OCI-LY1 (cell line): ENCODE data around the gene KMT5C.

Source experiments
- H2AFZ ChIP-seq: fragments of 200-600 bp; sonication (generic), shearing (Covaris generic); 2 replicates; pipeline ENCODE4 v1.6.0; 2014; ENCODE audit warnings: antibody characterized with exemption, mild to moderate bottlenecking, low read length
- H3F3A ChIP-seq: fragments of 200-600 bp; sonication (generic), shearing (Covaris generic); 2 replicates; pipeline ENCODE4 v1.6.0; 2014; ENCODE audit warnings: mild to moderate bottlenecking, antibody characterized with exemption, low read length, moderate library complexity; ENCODE audit not compliant: insufficient read depth
- H3K27ac ChIP-seq: fragments of 200-600 bp; sonication (generic); 2 replicates; pipeline ENCODE4 v1.5.1; 2014; ENCODE audit warnings: low read length, mixed run types, mild to moderate bottlenecking, low read depth; ENCODE audit not compliant: poor library complexity, severe bottlenecking
- H3K27me3 ChIP-seq: fragments of 200-600 bp; sonication (generic); 2 replicates; pipeline ENCODE4 v1.6.0; 2014; ENCODE audit warnings: antibody characterized with exemption, mild to moderate bottlenecking, low read length, moderate library complexity; ENCODE audit not compliant: insufficient read depth
- H3K36me3 ChIP-seq: fragments of 200-600 bp; sonication (generic); 2 replicates; pipeline ENCODE4 v1.6.1; 2014; ENCODE audit warnings: mild to moderate bottlenecking, antibody characterized with exemption, low read length, moderate library complexity, mixed read lengths; ENCODE audit not compliant: insufficient read depth
- H3K4me1 ChIP-seq: fragments of 200-600 bp; sonication (generic); 2 replicates; pipeline ENCODE4 v1.5.1; 2014; ENCODE audit warnings: mild to moderate bottlenecking, low read length, moderate library complexity; ENCODE audit not compliant: insufficient read depth, severe bottlenecking
- H3K4me2 ChIP-seq: fragments of 200-600 bp; sonication (generic), shearing (Covaris generic); 2 replicates; pipeline ENCODE4 v1.6.1; 2014; ENCODE audit warnings: low read length
- H3K4me3 ChIP-seq: fragments of 200-600 bp; sonication (generic); 2 replicates; pipeline ENCODE4 v1.5.1; 2014; ENCODE audit warnings: low read length, low read depth, mild to moderate bottlenecking, mixed read lengths; ENCODE audit not compliant: poor library complexity, severe bottlenecking
- H3K79me2 ChIP-seq: fragments of 200-600 bp; shearing (Covaris generic); 2 replicates; pipeline ENCODE4 v1.6.1; 2016; ENCODE audit warnings: mixed run types, low read length, mixed read lengths; ENCODE audit not compliant: insufficient read depth
- H3K9ac ChIP-seq: fragments of 200-600 bp; sonication (generic), shearing (Covaris generic); 2 replicates; pipeline ENCODE4 v1.6.1; 2014; ENCODE audit warnings: mild to moderate bottlenecking, low read length, mixed read lengths
- H3K9me2 ChIP-seq: fragments of 200-600 bp; sonication (generic), shearing (Covaris generic); 2 replicates; pipeline ENCODE4 v1.6.1; 2014; ENCODE audit warnings: low read depth, mild to moderate bottlenecking, low read length, mixed read lengths
- H3K9me3 ChIP-seq: fragments of 200-600 bp; shearing (Covaris generic); 2 replicates; pipeline ENCODE4 v1.6.1; 2014; ENCODE audit warnings: low read length, mixed read lengths
- H4K20me1 ChIP-seq: fragments of 200-600 bp; sonication (generic), shearing (Covaris generic); 2 replicates; pipeline ENCODE4 v1.6.0; 2016; ENCODE audit warnings: mild to moderate bottlenecking, low read length; ENCODE audit not compliant: insufficient read depth
- EZH2 ChIP-seq: fragments of 200-600 bp; sonication (generic), shearing (Covaris generic); IDR thresholded peaks from 2 replicates; pipeline ENCODE4 v1.8.0; 2017; ENCODE audit warnings: borderline replicate concordance, mixed run types, mild to moderate bottlenecking, antibody characterized with exemption, low read length, moderate library complexity, mixed read lengths
- TF ChIP-seq, protein P1 (sequence below): fragments of 200-600 bp; sonication (generic), shearing (Covaris generic); IDR thresholded peaks from 2 replicates; pipeline ENCODE4 v1.5.1; 2017; ENCODE audit warnings: mild to moderate bottlenecking, antibody characterized with exemption, low read length, moderate library complexity, mixed read lengths

The KMT5C gene

DNA sequence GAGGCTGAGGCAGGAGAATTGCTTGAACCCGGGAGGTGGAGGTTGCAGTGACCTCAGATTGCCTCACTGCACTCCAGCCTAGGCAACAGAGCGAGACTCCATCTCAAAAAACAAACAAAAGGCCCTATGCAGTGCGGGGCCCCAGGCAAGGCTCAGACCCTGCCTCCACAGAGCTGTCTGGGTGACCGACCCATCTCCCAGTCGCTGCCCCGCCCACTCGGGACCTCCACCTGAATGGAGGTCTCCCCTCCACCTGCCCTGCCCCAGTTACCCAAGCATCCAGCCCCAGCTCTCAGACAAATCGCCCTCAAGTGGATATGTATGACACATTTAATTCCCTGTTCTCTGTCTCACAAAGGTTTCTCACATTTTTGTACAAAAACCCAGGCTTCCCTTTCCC, 25.6 kb downstream of the KMT5C start:
- no peak overlapping the region for H3K9ac ChIP-seq
- H3K4me1 ChIP-seq: peaks cover 4% of the 10 kb centered on the region
- H4K20me1 ChIP-seq: no peaks in the 10 kb centered on the region
- H2AFZ ChIP-seq: no peak overlapping the region
- no peak overlapping the region for H3K4me3 ChIP-seq
- no peak for TF ChIP-seq EZH2
- TF ChIP-seq, protein P1, sequence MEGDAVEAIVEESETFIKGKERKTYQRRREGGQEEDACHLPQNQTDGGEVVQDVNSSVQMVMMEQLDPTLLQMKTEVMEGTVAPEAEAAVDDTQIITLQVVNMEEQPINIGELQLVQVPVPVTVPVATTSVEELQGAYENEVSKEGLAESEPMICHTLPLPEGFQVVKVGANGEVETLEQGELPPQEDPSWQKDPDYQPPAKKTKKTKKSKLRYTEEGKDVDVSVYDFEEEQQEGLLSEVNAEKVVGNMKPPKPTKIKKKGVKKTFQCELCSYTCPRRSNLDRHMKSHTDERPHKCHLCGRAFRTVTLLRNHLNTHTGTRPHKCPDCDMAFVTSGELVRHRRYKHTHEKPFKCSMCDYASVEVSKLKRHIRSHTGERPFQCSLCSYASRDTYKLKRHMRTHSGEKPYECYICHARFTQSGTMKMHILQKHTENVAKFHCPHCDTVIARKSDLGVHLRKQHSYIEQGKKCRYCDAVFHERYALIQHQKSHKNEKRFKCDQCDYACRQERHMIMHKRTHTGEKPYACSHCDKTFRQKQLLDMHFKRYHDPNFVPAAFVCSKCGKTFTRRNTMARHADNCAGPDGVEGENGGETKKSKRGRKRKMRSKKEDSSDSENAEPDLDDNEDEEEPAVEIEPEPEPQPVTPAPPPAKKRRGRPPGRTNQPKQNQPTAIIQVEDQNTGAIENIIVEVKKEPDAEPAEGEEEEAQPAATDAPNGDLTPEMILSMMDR: no peak
- H3K27ac ChIP-seq: no peak overlapping the region
- H3K9me3 ChIP-seq: no peaks in the 10 kb centered on the region
- no peak overlapping the region for H3K4me2 ChIP-seq
- H3K36me3 ChIP-seq: no peaks in the 10 kb centered on the region
- H3F3A ChIP-seq: no peaks in the 10 kb centered on the region
- H3K27me3 ChIP-seq: peaks cover 9% of the 10 kb centered on the region; the same call in 1 of the 2 replicates
- no peaks in the 10 kb centered on the region for H3K9me2 ChIP-seq
- H3K79me2 ChIP-seq: no peaks in the 10 kb centered on the region

DNA sequence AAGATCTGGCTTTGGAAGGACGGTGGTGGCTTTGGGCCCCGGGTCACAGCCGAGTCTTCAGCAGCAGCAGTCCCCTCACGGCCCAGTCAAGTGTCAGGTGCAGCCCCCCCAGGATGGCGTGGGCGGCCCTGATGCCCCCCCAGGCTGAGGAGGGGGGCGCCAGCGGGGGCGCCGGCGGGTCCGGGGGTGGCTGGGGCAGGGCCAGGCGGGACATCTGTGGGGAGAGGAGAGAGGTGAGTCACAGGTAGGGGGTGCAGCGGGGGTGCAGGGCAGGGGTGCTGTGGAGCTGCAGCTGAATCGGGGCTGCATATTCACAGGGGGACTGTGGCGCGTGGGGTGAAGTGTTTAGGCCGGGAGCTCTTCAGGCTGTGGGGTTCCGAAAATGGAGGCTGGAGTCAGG, 26.3 kb downstream of the KMT5C start:
- TF ChIP-seq, protein P1: no peak
- no peak for TF ChIP-seq EZH2
- Histone ChIP-seq H3K27me3 (peaks cover 9% of the 10 kb centered on the region; the same call in 1 of the 2 replicates), H3K79me2 (no peaks in the 10 kb centered on the region), H3K4me3 (no peak overlapping the region), H3K36me3 (no peaks in the 10 kb centered on the region), H3F3A (no peaks in the 10 kb centered on the region), H2AFZ (no peak overlapping the region), H4K20me1 (no peaks in the 10 kb centered on the region), H3K9ac (no peak overlapping the region), H3K9me3 (no peaks in the 10 kb centered on the region), H3K9me2 (no peaks in the 10 kb centered on the region), H3K4me2 (no peak overlapping the region), H3K27ac (no peak overlapping the region), H3K4me1 (peaks cover 4% of the 10 kb centered on the region)

DNA sequence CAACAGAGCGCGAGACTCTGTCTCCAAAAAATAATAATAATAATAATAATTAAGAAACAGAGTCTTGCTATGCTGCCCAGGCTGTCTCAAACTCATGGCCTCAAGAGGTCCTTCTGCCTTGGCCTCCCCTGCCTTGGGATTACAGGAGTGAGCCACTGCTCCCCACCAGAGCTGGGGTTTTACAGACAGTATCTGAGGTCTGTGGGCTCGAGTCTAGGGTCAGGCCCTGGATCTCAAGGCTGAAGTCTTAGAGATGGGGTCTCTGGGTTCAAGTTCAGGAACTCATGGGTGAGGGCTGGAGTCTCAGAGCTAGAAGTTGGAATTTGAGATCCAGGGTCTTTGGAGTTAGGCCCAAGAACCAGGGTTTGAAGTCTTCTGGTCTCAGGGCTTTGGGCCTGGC, 27.1 kb downstream of the KMT5C start:
- Histone ChIP-seq H3K4me1 (peaks cover 4% of the 10 kb centered on the region), H4K20me1 (no peaks in the 10 kb centered on the region), H2AFZ (no peak overlapping the region), H3K4me3 (no peak overlapping the region), H3K27me3 (peaks cover 9% of the 10 kb centered on the region; the same call in 1 of the 2 replicates), H3K9me2 (no peaks in the 10 kb centered on the region), H3K9me3 (no peaks in the 10 kb centered on the region), H3K36me3 (no peaks in the 10 kb centered on the region), H3K27ac (no peak overlapping the region), H3K9ac (no peak overlapping the region), H3F3A (no peaks in the 10 kb centered on the region), H3K79me2 (no peaks in the 10 kb centered on the region), H3K4me2 (no peak overlapping the region)
- no peak for TF ChIP-seq EZH2
- TF ChIP-seq, protein P1: no peak
